IMR-90 (cell line): ENCODE measurements around the gene SLC26A6. TPM values are rescaled to one million over a fixed set of nuclear protein-coding genes. Genes with fewer than 3 reads are reported as not detected.

ENCODE experiments used
- ATAC-seq: fragments of 200-7000 bp; cut with Tn5 transposase; 2 replicates; pipeline ENCODE4 v1.9.1; 2020; ENCODE audit warnings: low read depth, mild to moderate bottlenecking, moderate library complexity
- BruUV-seq: library from RNA; stranded (reverse); fragments of 400-500 nt; replicated peaks from 2 replicates; lab custom pipeline; 2021; lab: Mats Ljungman, UMichigan
- CTCF ChIA-PET: fragments of 300-600 bp; formaldehyde crosslinking; extraction: SDS; loops from one replicate; lab custom pipeline; 2021; ENCODE audit warnings: antibody characterized with exemption; lab: Yijun Ruan, JAX
- POLR2A ChIA-PET: fragments of 300-600 bp; sonication (Branson Sonifier 250); formaldehyde crosslinking; loops from one replicate; lab custom pipeline; 2022; ENCODE audit warnings: antibody characterized with exemption; ENCODE audit not compliant: unreplicated experiment; lab: Charles Lee
- DNase-seq: peaks from one replicate; pipeline ENCODE4 v3.0.0; 2013
- H2AFZ ChIP-seq: replicated peaks from 2 replicates; pipeline ENCODE3; 2013; ENCODE audit warnings: low read length, mild to moderate bottlenecking; ENCODE audit not compliant: poor library complexity
- H2AK5ac ChIP-seq: 2 replicates; pipeline ENCODE4 v1.6.1; 2013; ENCODE audit warnings: low read depth, low read length, inconsistent platforms
- H2AK9ac ChIP-seq: replicated peaks from 2 replicates; pipeline ENCODE3; 2013; ENCODE audit warnings: mild to moderate bottlenecking, low read depth, low read length, moderate library complexity; ENCODE audit not compliant: poor library complexity
- H2BK120ac ChIP-seq: 2 replicates; pipeline ENCODE4 v1.6.1; 2013; ENCODE audit warnings: low read depth, low read length, inconsistent platforms
- H2BK15ac ChIP-seq: 3 replicates; pipeline ENCODE4 v1.6.1; 2013; ENCODE audit warnings: low read depth, low read length, inconsistent platforms
- H2BK20ac ChIP-seq: 2 replicates; pipeline ENCODE4 v1.6.1; 2013; ENCODE audit warnings: low read depth, mild to moderate bottlenecking, inconsistent platforms, low read length, moderate library complexity
- H2BK5ac ChIP-seq: 2 replicates; pipeline ENCODE4 v1.6.1; 2013; ENCODE audit warnings: mild to moderate bottlenecking, low read depth, low read length, inconsistent platforms; ENCODE audit not compliant: poor library complexity, severe bottlenecking
- H3K14ac ChIP-seq: replicated peaks from 2 replicates; pipeline ENCODE4 v1.6.1; 2013; ENCODE audit warnings: low read depth, low read length, inconsistent platforms
- H3K18ac ChIP-seq: 2 replicates; pipeline ENCODE4 v1.6.1; 2013; ENCODE audit warnings: low read depth, low read length, control low read depth
- H3K23ac ChIP-seq: 2 replicates; pipeline ENCODE4 v1.6.1; 2013; ENCODE audit warnings: low read depth, low read length, inconsistent platforms
- H3K27ac ChIP-seq: 2 replicates; pipeline ENCODE4 v1.5.1; 2013; ENCODE audit warnings: mild to moderate bottlenecking, control low read depth, low read length; ENCODE audit not compliant: insufficient read depth
- H3K27me3 ChIP-seq: 2 replicates; pipeline ENCODE4 v1.6.1; 2013; ENCODE audit warnings: low read length; ENCODE audit not compliant: control insufficient read depth, insufficient read depth
- H3K36me3 ChIP-seq: 2 replicates; pipeline ENCODE4 v1.6.1; 2013; ENCODE audit warnings: low read length, mixed read lengths; ENCODE audit not compliant: control insufficient read depth, insufficient read depth
- H3K4ac ChIP-seq: 2 replicates; pipeline ENCODE4 v1.6.1; 2013; ENCODE audit warnings: low read depth, low read length, inconsistent platforms
- H3K4me1 ChIP-seq: 2 replicates; pipeline ENCODE4 v1.6.1; 2013; ENCODE audit warnings: low read length, mixed read lengths; ENCODE audit not compliant: control insufficient read depth, insufficient read depth
- H3K4me2 ChIP-seq: 2 replicates; pipeline ENCODE4 v1.6.1; 2013; ENCODE audit warnings: low read depth, mild to moderate bottlenecking, control low read depth, low read length, moderate library complexity
- H3K4me3 ChIP-seq: 2 replicates; pipeline ENCODE4 v1.5.1; 2013; ENCODE audit warnings: low read depth, mild to moderate bottlenecking, control low read depth, low read length, moderate library complexity; ENCODE audit not compliant: insufficient read depth
- H3K56ac ChIP-seq: 2 replicates; pipeline ENCODE4 v1.6.1; 2013; ENCODE audit warnings: low read length, inconsistent platforms; ENCODE audit not compliant: insufficient read depth; ENCODE audit errors: extremely low read depth
- H3K79me1 ChIP-seq, 2 experiments: 2 replicates each; pipeline ENCODE4 v1.6.1; 2013; ENCODE audit warnings: low read length in 2 of 2, inconsistent platforms in 1 of 2, low read depth in 1 of 2
- H3K9ac ChIP-seq: 2 replicates; pipeline ENCODE4 v1.6.1; 2013; ENCODE audit warnings: low read depth, low read length, control low read depth
- H3K9me1 ChIP-seq: 2 replicates; pipeline ENCODE4 v1.6.1; 2013; ENCODE audit warnings: low read length, inconsistent platforms; ENCODE audit not compliant: insufficient read depth
- H3K9me3 ChIP-seq: 2 replicates; pipeline ENCODE4 v1.6.1; 2013; ENCODE audit warnings: low read length; ENCODE audit not compliant: control insufficient read depth, insufficient read depth
- H4K20me1 ChIP-seq: 2 replicates; pipeline ENCODE4 v1.6.1; 2013; ENCODE audit warnings: low read length, inconsistent platforms; ENCODE audit not compliant: insufficient read depth
- H4K5ac ChIP-seq: 2 replicates; pipeline ENCODE4 v1.6.1; 2013; ENCODE audit warnings: mild to moderate bottlenecking, low read depth, low read length, control low read depth
- H4K8ac ChIP-seq, 2 experiments: 2 replicates each; pipeline ENCODE4 v1.6.1; 2013; ENCODE audit warnings: low read depth in 2 of 2, low read length in 2 of 2, control low read depth in 1 of 2, inconsistent platforms in 1 of 2
- H4K91ac ChIP-seq: 2 replicates; pipeline ENCODE4 v1.6.1; 2013; ENCODE audit warnings: low read depth, low read length, inconsistent platforms; ENCODE audit not compliant: insufficient read depth
- BHLHE40 ChIP-seq: fragments of 150-350 bp; IDR thresholded peaks from 2 replicates; pipeline ENCODE4 v1.6.1; 2016; ENCODE audit warnings: mild to moderate bottlenecking, low read depth, low read length
- CEBPB ChIP-seq: IDR thresholded peaks from 2 replicates; pipeline ENCODE4 v1.6.1; 2012; ENCODE audit warnings: low read depth, low read length, improper control_type of control experiment
- CHD1 ChIP-seq: IDR thresholded peaks from 2 replicates; pipeline ENCODE4 v1.6.1; 2012; ENCODE audit warnings: low read depth, low read length, improper control_type of control experiment
- MAFK ChIP-seq: IDR thresholded peaks from 2 replicates; pipeline ENCODE4 v1.6.1; 2012; ENCODE audit warnings: low read depth, low read length, improper control_type of control experiment
- NFE2L2 ChIP-seq: fragments of 150-350 bp; IDR thresholded peaks from 2 replicates; pipeline ENCODE4 v1.6.1; 2016; ENCODE audit warnings: low read depth, mild to moderate bottlenecking, low read length
- POLR2A ChIP-seq: IDR thresholded peaks from 2 replicates; pipeline ENCODE4 v1.6.1; 2012; ENCODE audit warnings: mild to moderate bottlenecking, low read depth, low read length
- RCOR1 ChIP-seq: IDR thresholded peaks from 2 replicates; pipeline ENCODE4 v1.6.1; 2012; ENCODE audit warnings: mild to moderate bottlenecking, low read length, improper control_type of control experiment; ENCODE audit not compliant: insufficient replicate concordance
- RFX5 ChIP-seq: IDR thresholded peaks from 2 replicates; pipeline ENCODE4 v1.8.0; 2012; ENCODE audit warnings: low read depth, mild to moderate bottlenecking, low read length, moderate library complexity
- WGBS, 2 experiments: methylation state at CpG; one replicate each; pipeline versions ENCODE4 v1.1.5 to v1.1.7; 2013; ENCODE audit warnings: missing lambda C conversion rate in 2 of 2; ENCODE audit not compliant: insufficient read length in 1 of 2; ENCODE audit errors: extremely low coverage in 2 of 2; 5-methylcytosine and 5-hydroxymethylcytosine counted together
- dilution Hi-C: fragments of 300-500 bp; cut with HindIII; formaldehyde crosslinking; loops from one replicate; pipeline ENCODE4 v1.14.3; 2018; ENCODE audit warnings: low sequenced_read_pairs; ENCODE audit not compliant: unreplicated experiment
- in situ Hi-C: fragments of 300-500 bp; cut with MboI; formaldehyde crosslinking; loops from 3 replicates; pipeline ENCODE4 v1.14.3; 2019; ENCODE audit warnings: low sequenced_read_pairs, inconsistent platforms, mixed read lengths
- intact Hi-C: fragments of 100-400 bp; cut with micrococcal nuclease; formaldehyde crosslinking; loops from 2 replicates; pipeline ENCODE4 v1.10.0; 2022
- polyA plus RNA-seq, 3 experiments: library from polyadenylated mRNA; depleted of rRNA; stranded (reverse); fragments of >200 nt; gene quantifications; 2 replicates each; pipeline ENCODE4 v1.2.3, GENCODE V29; 2012; ENCODE audit warnings: low replicate concordance in 1 of 3
- total RNA-seq: library from RNA; depleted of rRNA; stranded (reverse); fragments of >200 nt; gene quantifications from 2 replicates; pipeline ENCODE4 v1.2.3, GENCODE V29; 2012
- TF ChIP-seq, protein P1 (sequence below): fragments of 150-350 bp; IDR thresholded peaks from 2 replicates; pipeline ENCODE4 v1.6.1; 2016; ENCODE audit warnings: low read depth, mild to moderate bottlenecking, low read length, moderate library complexity, borderline replicate concordance
- TF ChIP-seq, protein P2 (sequence below): conservative IDR thresholded peaks from 2 replicates; pipeline ENCODE4 v1.5.1; 2012; ENCODE audit warnings: mild to moderate bottlenecking, low read depth, low read length, improper control_type of control experiment
- TF ChIP-seq, protein P3 (sequence below): fragments of 150-350 bp; IDR thresholded peaks from 2 replicates; pipeline ENCODE4 v1.6.1; 2017; ENCODE audit warnings: mild to moderate bottlenecking, antibody characterized with exemption, low read length, low read depth

SLC26A6 gene
- total and polyA plus RNA-seq, 2 of the 4 experiments (the other 2 are of a cell fraction), result 11.8 to 34.3 TPM

DNA sequence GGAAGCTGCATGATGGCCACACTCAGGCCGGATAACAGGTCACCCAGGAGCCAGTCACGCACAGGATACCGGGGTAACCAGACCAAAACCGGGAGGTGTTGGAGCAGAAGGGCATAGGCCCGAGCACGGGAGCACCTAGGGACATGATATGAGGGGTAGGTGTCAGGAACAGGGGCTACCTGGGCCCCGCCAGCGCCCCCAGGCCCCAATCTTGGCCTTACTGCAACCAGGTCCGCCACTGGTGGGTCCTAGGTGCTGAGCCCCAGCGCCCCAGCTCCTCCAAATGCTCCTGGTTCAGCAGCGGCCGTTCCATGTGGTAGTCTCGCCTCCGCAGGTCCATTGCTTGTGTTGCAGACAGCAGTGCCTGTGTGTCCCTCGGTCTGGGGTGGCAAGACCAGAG lies 2.0 kb downstream of the SLC26A6 start:
- no TSS peak for BruUV-seq
- ATAC-seq, result no peak
- H2AK5ac ChIP-seq, result no peak overlapping the region
- H3K14ac ChIP-seq, result no peak overlapping the region
- no peak overlapping the region for H2BK5ac ChIP-seq
- H2AK9ac ChIP-seq, result peak overlapping the region; percentile 29
- no peak overlapping the region; the same call in 1 of the 2 replicates for H3K4me2 ChIP-seq
- no peak overlapping the region for H4K8ac ChIP-seq
- in situ Hi-C loops (no loop called here), intact Hi-C loops (loop anchor here (10.0 kb wide), 1 partner anchor 188 kb away; the partner anchor contains the start of genes ATRIP, CCDC51 and TMA7), dilution Hi-C loops (no loop called here)
- H4K5ac ChIP-seq, result no peak overlapping the region
- CTCF ChIA-PET, result interaction anchor here (1.2 kb wide), 1 partner anchor 72 kb away, joined by 3 read pairs; no protein-coding TSS in a partner anchor
- H3K36me3 ChIP-seq, result peaks cover 55% of the 10 kb centered on the region
- peaks cover 12% of the 10 kb centered on the region for H3K9me1 ChIP-seq
- H3K56ac ChIP-seq, result no peak overlapping the region
- no peak overlapping the region for H2BK15ac ChIP-seq
- no peak overlapping the region for H4K91ac ChIP-seq
- no peaks in the 10 kb centered on the region for H3K27me3 ChIP-seq
- H2AFZ ChIP-seq, result no peak overlapping the region
- WGBS, 2 experiments, result 98% methylated on average over 8 of the region's 15 CpGs; no CpG with 5 or more reads in 1 of the 2 experiments
- DNase-seq, result no peak
- H3K4me1 ChIP-seq, result peaks cover 18% of the 10 kb centered on the region
- H3K9me3 ChIP-seq, result no peaks in the 10 kb centered on the region
- H3K23ac ChIP-seq, result no peak overlapping the region
- no peak overlapping the region for H2BK20ac ChIP-seq
- H4K20me1 ChIP-seq, result peaks cover 48% of the 10 kb centered on the region
- H3K79me1 ChIP-seq, result peaks cover 42 to 74% of the 10 kb centered on the region in 2 experiments
- H3K4ac ChIP-seq, result no peak overlapping the region
- H3K18ac ChIP-seq, result no peak overlapping the region
- no peak overlapping the region for H3K27ac ChIP-seq
- no peak for TF ChIP-seq MAFK
- TF ChIP-seq CEBPB, result no peak
- TF ChIP-seq, protein P1, sequence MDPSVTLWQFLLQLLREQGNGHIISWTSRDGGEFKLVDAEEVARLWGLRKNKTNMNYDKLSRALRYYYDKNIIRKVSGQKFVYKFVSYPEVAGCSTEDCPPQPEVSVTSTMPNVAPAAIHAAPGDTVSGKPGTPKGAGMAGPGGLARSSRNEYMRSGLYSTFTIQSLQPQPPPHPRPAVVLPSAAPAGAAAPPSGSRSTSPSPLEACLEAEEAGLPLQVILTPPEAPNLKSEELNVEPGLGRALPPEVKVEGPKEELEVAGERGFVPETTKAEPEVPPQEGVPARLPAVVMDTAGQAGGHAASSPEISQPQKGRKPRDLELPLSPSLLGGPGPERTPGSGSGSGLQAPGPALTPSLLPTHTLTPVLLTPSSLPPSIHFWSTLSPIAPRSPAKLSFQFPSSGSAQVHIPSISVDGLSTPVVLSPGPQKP, result no peak
- TF ChIP-seq, protein P2, sequence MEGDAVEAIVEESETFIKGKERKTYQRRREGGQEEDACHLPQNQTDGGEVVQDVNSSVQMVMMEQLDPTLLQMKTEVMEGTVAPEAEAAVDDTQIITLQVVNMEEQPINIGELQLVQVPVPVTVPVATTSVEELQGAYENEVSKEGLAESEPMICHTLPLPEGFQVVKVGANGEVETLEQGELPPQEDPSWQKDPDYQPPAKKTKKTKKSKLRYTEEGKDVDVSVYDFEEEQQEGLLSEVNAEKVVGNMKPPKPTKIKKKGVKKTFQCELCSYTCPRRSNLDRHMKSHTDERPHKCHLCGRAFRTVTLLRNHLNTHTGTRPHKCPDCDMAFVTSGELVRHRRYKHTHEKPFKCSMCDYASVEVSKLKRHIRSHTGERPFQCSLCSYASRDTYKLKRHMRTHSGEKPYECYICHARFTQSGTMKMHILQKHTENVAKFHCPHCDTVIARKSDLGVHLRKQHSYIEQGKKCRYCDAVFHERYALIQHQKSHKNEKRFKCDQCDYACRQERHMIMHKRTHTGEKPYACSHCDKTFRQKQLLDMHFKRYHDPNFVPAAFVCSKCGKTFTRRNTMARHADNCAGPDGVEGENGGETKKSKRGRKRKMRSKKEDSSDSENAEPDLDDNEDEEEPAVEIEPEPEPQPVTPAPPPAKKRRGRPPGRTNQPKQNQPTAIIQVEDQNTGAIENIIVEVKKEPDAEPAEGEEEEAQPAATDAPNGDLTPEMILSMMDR, result no peak
- no peak for TF ChIP-seq CHD1
- TF ChIP-seq NFE2L2, result no peak
- no peak for TF ChIP-seq RCOR1
- no peak for TF ChIP-seq RFX5
- TF ChIP-seq, protein P3, sequence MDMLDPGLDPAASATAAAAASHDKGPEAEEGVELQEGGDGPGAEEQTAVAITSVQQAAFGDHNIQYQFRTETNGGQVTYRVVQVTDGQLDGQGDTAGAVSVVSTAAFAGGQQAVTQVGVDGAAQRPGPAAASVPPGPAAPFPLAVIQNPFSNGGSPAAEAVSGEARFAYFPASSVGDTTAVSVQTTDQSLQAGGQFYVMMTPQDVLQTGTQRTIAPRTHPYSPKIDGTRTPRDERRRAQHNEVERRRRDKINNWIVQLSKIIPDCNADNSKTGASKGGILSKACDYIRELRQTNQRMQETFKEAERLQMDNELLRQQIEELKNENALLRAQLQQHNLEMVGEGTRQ, result no peak
- no peak for TF ChIP-seq BHLHE40
- no peak for TF ChIP-seq POLR2A
- H2BK120ac ChIP-seq, result no peak overlapping the region
- POLR2A ChIA-PET, result no interaction called here
- no peak overlapping the region for H3K4me3 ChIP-seq
- H3K9ac ChIP-seq, result no peak overlapping the region
